SK-N-SH (cell line): ENCODE measurements around the gene ELK1. TPM values are rescaled to one million over a fixed set of nuclear protein-coding genes. Genes with fewer than 3 reads are reported as not detected.

ENCODE experiments used
- CTCF ChIA-PET: fragments of 300-600, 350-600 bp; formaldehyde crosslinking; extraction: SDS; loops from one replicate; lab custom pipeline; 2021; lab: Yijun Ruan, JAX
- POLR2A ChIA-PET: fragments of 350-600 bp; sonication (Branson Sonifier 250); formaldehyde crosslinking; extraction: SDS; loops from one replicate; lab custom pipeline; 2020; ENCODE audit warnings: antibody characterized with exemption, inconsistent platforms; lab: Yijun Ruan, JAX
- DNase-seq: peaks from one replicate; pipeline ENCODE4 v3.0.0; 2012
- H2AFZ ChIP-seq: fragments of 200-600 bp; sonication (generic); 2 replicates; pipeline ENCODE4 v1.8.1; 2016; ENCODE audit warnings: antibody characterized with exemption, mild to moderate bottlenecking, low read depth
- H3F3A ChIP-seq: fragments of 200-600 bp; sonication (generic); replicated peaks from 2 replicates; pipeline ENCODE3; 2016; ENCODE audit warnings: antibody characterized with exemption, mild to moderate bottlenecking; ENCODE audit not compliant: insufficient read depth
- H3K27ac ChIP-seq, 2 experiments: fragments of 200-500 bp in 1 of 2; fragments of 200-600 bp in 1 of 2; sonication (Bioruptor generic) in 1 of 2; sonication (generic), shearing (Covaris generic) in 1 of 2; 2 replicates each; pipeline versions ENCODE4 v1.5.1 to v1.6.1; 2014 to 2016; ENCODE audit warnings: low read depth in 2 of 2, inconsistent platforms in 1 of 2, low read length in 1 of 2, mild to moderate bottlenecking in 1 of 2, mixed read lengths in 1 of 2
- H3K27me3 ChIP-seq: fragments of 200-600 bp; sonication (generic), shearing (Covaris generic); 2 replicates; pipeline ENCODE4 v1.6.1; 2016; ENCODE audit warnings: mixed run types; ENCODE audit not compliant: insufficient read depth
- H3K36me3 ChIP-seq, 2 experiments: fragments of 200-500 bp in 1 of 2; fragments of 200-600 bp in 1 of 2; sonication (Bioruptor generic) in 1 of 2; sonication (generic) in 1 of 2; replicated peaks in 1 of 2; 2 replicates each; pipeline versions ENCODE3 to v1.5.1; 2014 to 2016; ENCODE audit warnings: low read length in 1 of 2, mild to moderate bottlenecking in 1 of 2; ENCODE audit not compliant: insufficient read depth in 2 of 2, control insufficient read depth in 1 of 2
- H3K4me1 ChIP-seq, 2 experiments: fragments of 200-500 bp in 1 of 2; fragments of 200-600 bp in 1 of 2; sonication (Bioruptor generic) in 1 of 2; sonication (generic), shearing (Covaris generic) in 1 of 2; 2 replicates each; pipeline versions ENCODE4 v1.5.1 to v1.6.1; 2014 to 2016; ENCODE audit warnings: low read depth in 1 of 2, low read length in 1 of 2, mixed run types in 1 of 2; ENCODE audit not compliant: insufficient read depth in 2 of 2, control insufficient read depth in 1 of 2
- H3K4me2 ChIP-seq: fragments of 200-600 bp; sonication (generic), shearing (Covaris generic); 2 replicates; pipeline ENCODE4 v1.6.1; 2017; ENCODE audit warnings: mixed run types
- H3K4me3 ChIP-seq, 2 experiments: fragments of 200-500 bp in 1 of 2; fragments of 200-600 bp in 1 of 2; sonication (Bioruptor generic) in 1 of 2; sonication (generic), shearing (Covaris generic) in 1 of 2; 2 replicates each; pipeline versions ENCODE4 v1.5.1 to v1.8.1; 2014 to 2016; ENCODE audit warnings: low read depth in 2 of 2, inconsistent platforms in 1 of 2, low read length in 1 of 2, mild to moderate bottlenecking in 1 of 2, mixed read lengths in 1 of 2, moderate library complexity in 1 of 2
- H3K79me2 ChIP-seq: fragments of 200-600 bp; sonication (generic); 2 replicates; pipeline ENCODE4 v1.8.1; 2017; ENCODE audit warnings: mild to moderate bottlenecking; ENCODE audit not compliant: insufficient read depth
- H3K9ac ChIP-seq: fragments of 200-600 bp; sonication (generic); 2 replicates; pipeline ENCODE4 v1.6.1; 2017; ENCODE audit warnings: mixed run types
- H3K9me2 ChIP-seq: fragments of 200-600 bp; sonication (generic); 2 replicates; pipeline ENCODE4 v1.6.1; 2017; ENCODE audit warnings: mixed run types
- H3K9me3 ChIP-seq: fragments of 200-600 bp; sonication (generic); 2 replicates; pipeline ENCODE4 v1.6.1; 2017; ENCODE audit warnings: mixed run types, mild to moderate bottlenecking, moderate library complexity
- H4K20me1 ChIP-seq: fragments of 200-600 bp; sonication (generic); 2 replicates; pipeline ENCODE4 v1.6.1; 2017; ENCODE audit warnings: mild to moderate bottlenecking, mixed run types; ENCODE audit not compliant: insufficient read depth
- ELF1 ChIP-seq: IDR thresholded peaks from 2 replicates; pipeline ENCODE4 v1.4.0; 2012
- EP300 ChIP-seq, 2 experiments: IDR thresholded peaks; 2 replicates each; pipeline versions ENCODE4 v1.4.0 to v1.6.1; 2012; ENCODE audit warnings: borderline replicate concordance in 1 of 2, low read depth in 1 of 2, low read length in 1 of 2
- FOXJ3 ChIP-seq: sonication (generic); formaldehyde crosslinking; IDR thresholded peaks from 2 replicates; pipeline ENCODE4 v1.5.1; 2020; ENCODE audit warnings: mild to moderate bottlenecking, missing genetic modification reagents
- FOXM1 ChIP-seq: IDR thresholded peaks from 2 replicates; pipeline ENCODE4 v1.4.0; 2012; ENCODE audit warnings: low read depth, mild to moderate bottlenecking
- GABPA ChIP-seq: IDR thresholded peaks from 2 replicates; pipeline ENCODE4 v1.4.0; 2012; ENCODE audit warnings: low read depth, mild to moderate bottlenecking
- GATA2 ChIP-seq: sonication (generic); formaldehyde crosslinking; IDR thresholded peaks from 2 replicates; pipeline ENCODE4 v1.5.0; 2020; ENCODE audit warnings: mild to moderate bottlenecking, missing genetic modification reagents
- MEF2A ChIP-seq: IDR thresholded peaks from 2 replicates; pipeline ENCODE4 v1.4.0; 2012; ENCODE audit warnings: low read depth, borderline replicate concordance
- POLR2AphosphoS5 ChIP-seq: IDR thresholded peaks from 2 replicates; pipeline ENCODE4 v1.6.1; 2012; ENCODE audit warnings: low read depth, low read length
- RCOR1 ChIP-seq: fragments of 150-350 bp; IDR thresholded peaks from 2 replicates; pipeline ENCODE4 v1.6.1; 2017; ENCODE audit warnings: antibody characterized with exemption, low read length
- SIN3A ChIP-seq: IDR thresholded peaks from 2 replicates; pipeline ENCODE4 v1.6.1; 2012; ENCODE audit warnings: low read depth, mild to moderate bottlenecking, low read length, moderate library complexity, borderline replicate concordance
- TAF1 ChIP-seq: IDR thresholded peaks from 2 replicates; pipeline ENCODE4 v1.6.1; 2012; ENCODE audit warnings: low read depth, mild to moderate bottlenecking, low read length, moderate library complexity, borderline replicate concordance
- YY1 ChIP-seq: IDR thresholded peaks from 2 replicates; pipeline ENCODE4 v1.4.0; 2012; ENCODE audit warnings: low read depth, mild to moderate bottlenecking
- WGBS: methylation state at CpG from one replicate; pipeline ENCODE4 v1.1.6; 2017; ENCODE audit warnings: low lambda C conversion rate; 5-methylcytosine and 5-hydroxymethylcytosine counted together
- polyA plus RNA-seq, 3 experiments: library from polyadenylated mRNA; depleted of rRNA; stranded (reverse); fragments of >200 nt; gene quantifications; 2 replicates each; pipeline ENCODE4 v1.2.3, GENCODE V29; 2012
- TF ChIP-seq, protein P1 (sequence below): IDR thresholded peaks from 2 replicates; pipeline ENCODE4 v1.4.0; 2012; ENCODE audit warnings: low read depth, borderline replicate concordance
- TF ChIP-seq, protein P2 (sequence below): IDR thresholded peaks from 2 replicates; pipeline ENCODE4; 2012
- TF ChIP-seq, protein P3 (sequence below): fragments of 200-600 bp; sonication (generic); IDR thresholded peaks from 2 replicates; pipeline ENCODE4 v1.6.1; 2017; ENCODE audit warnings: antibody characterized with exemption, mild to moderate bottlenecking, moderate library complexity
- TF ChIP-seq, protein P4 (sequence below): IDR thresholded peaks from 2 replicates; pipeline ENCODE4 v1.4.0; 2012; ENCODE audit warnings: low read depth, borderline replicate concordance
- TF ChIP-seq, protein P5 (sequence below): IDR thresholded peaks from 2 replicates; pipeline ENCODE4 v1.6.1; 2012; ENCODE audit warnings: mild to moderate bottlenecking, low read depth, low read length, moderate library complexity

ELK1 gene
- polyA plus RNA-seq, 1 of the 3 experiments (the other 2 are of a cell fraction) = 14.6 TPM

DNA sequence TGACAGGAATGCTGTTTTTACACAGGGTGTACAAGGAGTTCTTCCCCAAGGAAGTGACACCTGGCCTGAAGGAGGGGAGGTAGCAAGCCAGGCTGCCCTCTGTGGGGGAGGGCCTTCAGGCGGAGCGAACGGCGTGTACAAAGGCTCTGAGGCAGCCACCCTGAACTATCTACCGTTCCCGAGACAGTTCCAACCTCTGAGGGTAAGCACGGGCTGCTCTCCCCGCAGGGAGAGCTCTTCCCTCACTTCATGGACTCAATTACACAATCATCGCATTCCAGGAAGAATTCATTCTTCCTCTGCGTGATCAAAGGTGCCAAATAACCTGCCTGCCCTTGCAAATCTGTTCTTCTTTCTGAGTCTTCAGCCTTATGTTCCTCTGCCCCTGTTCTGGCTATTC, 4.8 kb downstream of the ELK1 start:
- ChIA-PET CTCF (interaction anchor here (1.1 to 2.8 kb wide), 5 partner anchors 15 to 148 kb away, joined by 3 to 14 read pairs (median 9); partner anchors contain the start of genes CFP and TIMP1), POLR2A (no interaction called here)
- Histone ChIP-seq H3K27ac (no peak overlapping the region), H4K20me1 (no peaks in the 10 kb centered on the region), H3K4me1 (peaks cover 0 to 5% of the 10 kb centered on the region in 2 experiments; a peak in 1 of 4 replicates), H3K79me2 (peaks cover 14% of the 10 kb centered on the region; the same call in 1 of the 2 replicates), H3K4me2 (no peak overlapping the region), H3K27me3 (peaks cover 9% of the 10 kb centered on the region; the same call in 1 of the 2 replicates), H3K9ac (no peak overlapping the region), H3K9me2 (no peaks in the 10 kb centered on the region), H2AFZ (no peak overlapping the region), H3K36me3 (peaks cover 10 to 11% of the 10 kb centered on the region in 2 experiments), H3K4me3 (no peak overlapping the region), H3F3A (no peaks in the 10 kb centered on the region), H3K9me3 (no peaks in the 10 kb centered on the region)
- no peak for TF ChIP-seq POLR2AphosphoS5
- no peak for TF ChIP-seq FOXM1
- TF ChIP-seq RCOR1 = no peak
- TF ChIP-seq, protein P1, sequence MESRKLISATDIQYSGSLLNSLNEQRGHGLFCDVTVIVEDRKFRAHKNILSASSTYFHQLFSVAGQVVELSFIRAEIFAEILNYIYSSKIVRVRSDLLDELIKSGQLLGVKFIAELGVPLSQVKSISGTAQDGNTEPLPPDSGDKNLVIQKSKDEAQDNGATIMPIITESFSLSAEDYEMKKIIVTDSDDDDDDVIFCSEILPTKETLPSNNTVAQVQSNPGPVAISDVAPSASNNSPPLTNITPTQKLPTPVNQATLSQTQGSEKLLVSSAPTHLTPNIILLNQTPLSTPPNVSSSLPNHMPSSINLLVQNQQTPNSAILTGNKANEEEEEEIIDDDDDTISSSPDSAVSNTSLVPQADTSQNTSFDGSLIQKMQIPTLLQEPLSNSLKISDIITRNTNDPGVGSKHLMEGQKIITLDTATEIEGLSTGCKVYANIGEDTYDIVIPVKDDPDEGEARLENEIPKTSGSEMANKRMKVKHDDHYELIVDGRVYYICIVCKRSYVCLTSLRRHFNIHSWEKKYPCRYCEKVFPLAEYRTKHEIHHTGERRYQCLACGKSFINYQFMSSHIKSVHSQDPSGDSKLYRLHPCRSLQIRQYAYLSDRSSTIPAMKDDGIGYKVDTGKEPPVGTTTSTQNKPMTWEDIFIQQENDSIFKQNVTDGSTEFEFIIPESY = no peak
- no peak for TF ChIP-seq TAF1
- TF ChIP-seq YY1 = no peak
- TF ChIP-seq FOXJ3 (CRISPR knock-in tag) = no peak
- no peak for TF ChIP-seq MEF2A
- TF ChIP-seq GATA2 (CRISPR knock-in tag) = no peak
- TF ChIP-seq, protein P2, sequence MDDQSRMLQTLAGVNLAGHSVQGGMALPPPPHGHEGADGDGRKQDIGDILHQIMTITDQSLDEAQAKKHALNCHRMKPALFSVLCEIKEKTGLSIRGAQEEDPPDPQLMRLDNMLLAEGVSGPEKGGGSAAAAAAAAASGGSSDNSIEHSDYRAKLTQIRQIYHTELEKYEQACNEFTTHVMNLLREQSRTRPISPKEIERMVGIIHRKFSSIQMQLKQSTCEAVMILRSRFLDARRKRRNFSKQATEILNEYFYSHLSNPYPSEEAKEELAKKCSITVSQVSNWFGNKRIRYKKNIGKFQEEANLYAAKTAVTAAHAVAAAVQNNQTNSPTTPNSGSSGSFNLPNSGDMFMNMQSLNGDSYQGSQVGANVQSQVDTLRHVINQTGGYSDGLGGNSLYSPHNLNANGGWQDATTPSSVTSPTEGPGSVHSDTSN = no peak
- TF ChIP-seq GABPA = no peak
- TF ChIP-seq, protein P3, sequence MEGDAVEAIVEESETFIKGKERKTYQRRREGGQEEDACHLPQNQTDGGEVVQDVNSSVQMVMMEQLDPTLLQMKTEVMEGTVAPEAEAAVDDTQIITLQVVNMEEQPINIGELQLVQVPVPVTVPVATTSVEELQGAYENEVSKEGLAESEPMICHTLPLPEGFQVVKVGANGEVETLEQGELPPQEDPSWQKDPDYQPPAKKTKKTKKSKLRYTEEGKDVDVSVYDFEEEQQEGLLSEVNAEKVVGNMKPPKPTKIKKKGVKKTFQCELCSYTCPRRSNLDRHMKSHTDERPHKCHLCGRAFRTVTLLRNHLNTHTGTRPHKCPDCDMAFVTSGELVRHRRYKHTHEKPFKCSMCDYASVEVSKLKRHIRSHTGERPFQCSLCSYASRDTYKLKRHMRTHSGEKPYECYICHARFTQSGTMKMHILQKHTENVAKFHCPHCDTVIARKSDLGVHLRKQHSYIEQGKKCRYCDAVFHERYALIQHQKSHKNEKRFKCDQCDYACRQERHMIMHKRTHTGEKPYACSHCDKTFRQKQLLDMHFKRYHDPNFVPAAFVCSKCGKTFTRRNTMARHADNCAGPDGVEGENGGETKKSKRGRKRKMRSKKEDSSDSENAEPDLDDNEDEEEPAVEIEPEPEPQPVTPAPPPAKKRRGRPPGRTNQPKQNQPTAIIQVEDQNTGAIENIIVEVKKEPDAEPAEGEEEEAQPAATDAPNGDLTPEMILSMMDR = no peak
- TF ChIP-seq SIN3A = no peak
- no peak for TF ChIP-seq ELF1
- TF ChIP-seq, protein P4, sequence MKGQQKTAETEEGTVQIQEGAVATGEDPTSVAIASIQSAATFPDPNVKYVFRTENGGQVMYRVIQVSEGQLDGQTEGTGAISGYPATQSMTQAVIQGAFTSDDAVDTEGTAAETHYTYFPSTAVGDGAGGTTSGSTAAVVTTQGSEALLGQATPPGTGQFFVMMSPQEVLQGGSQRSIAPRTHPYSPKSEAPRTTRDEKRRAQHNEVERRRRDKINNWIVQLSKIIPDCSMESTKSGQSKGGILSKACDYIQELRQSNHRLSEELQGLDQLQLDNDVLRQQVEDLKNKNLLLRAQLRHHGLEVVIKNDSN = no peak
- TF ChIP-seq, protein P5, sequence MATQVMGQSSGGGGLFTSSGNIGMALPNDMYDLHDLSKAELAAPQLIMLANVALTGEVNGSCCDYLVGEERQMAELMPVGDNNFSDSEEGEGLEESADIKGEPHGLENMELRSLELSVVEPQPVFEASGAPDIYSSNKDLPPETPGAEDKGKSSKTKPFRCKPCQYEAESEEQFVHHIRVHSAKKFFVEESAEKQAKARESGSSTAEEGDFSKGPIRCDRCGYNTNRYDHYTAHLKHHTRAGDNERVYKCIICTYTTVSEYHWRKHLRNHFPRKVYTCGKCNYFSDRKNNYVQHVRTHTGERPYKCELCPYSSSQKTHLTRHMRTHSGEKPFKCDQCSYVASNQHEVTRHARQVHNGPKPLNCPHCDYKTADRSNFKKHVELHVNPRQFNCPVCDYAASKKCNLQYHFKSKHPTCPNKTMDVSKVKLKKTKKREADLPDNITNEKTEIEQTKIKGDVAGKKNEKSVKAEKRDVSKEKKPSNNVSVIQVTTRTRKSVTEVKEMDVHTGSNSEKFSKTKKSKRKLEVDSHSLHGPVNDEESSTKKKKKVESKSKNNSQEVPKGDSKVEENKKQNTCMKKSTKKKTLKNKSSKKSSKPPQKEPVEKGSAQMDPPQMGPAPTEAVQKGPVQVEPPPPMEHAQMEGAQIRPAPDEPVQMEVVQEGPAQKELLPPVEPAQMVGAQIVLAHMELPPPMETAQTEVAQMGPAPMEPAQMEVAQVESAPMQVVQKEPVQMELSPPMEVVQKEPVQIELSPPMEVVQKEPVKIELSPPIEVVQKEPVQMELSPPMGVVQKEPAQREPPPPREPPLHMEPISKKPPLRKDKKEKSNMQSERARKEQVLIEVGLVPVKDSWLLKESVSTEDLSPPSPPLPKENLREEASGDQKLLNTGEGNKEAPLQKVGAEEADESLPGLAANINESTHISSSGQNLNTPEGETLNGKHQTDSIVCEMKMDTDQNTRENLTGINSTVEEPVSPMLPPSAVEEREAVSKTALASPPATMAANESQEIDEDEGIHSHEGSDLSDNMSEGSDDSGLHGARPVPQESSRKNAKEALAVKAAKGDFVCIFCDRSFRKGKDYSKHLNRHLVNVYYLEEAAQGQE = no peak
- TF ChIP-seq EP300 (IDR thresholded peaks at IDR 0.05; ENCODE audit: borderline replicate concordance in 1 of 2, low read depth in 1 of 2, low read length in 1 of 2) = no peak
- no peak for DNase-seq
- WGBS = 56% methylated on average over 5 of the region's 10 CpGs
